ENCODE measurements around the gene GIT1. TPM values are rescaled to one million over a fixed set of nuclear protein-coding genes. Genes with fewer than 3 reads are reported as not detected.

The GIT1 gene
- total RNA-seq, 2 experiments from 2014 or later = 60.5 to 74.1 TPM

DNA sequence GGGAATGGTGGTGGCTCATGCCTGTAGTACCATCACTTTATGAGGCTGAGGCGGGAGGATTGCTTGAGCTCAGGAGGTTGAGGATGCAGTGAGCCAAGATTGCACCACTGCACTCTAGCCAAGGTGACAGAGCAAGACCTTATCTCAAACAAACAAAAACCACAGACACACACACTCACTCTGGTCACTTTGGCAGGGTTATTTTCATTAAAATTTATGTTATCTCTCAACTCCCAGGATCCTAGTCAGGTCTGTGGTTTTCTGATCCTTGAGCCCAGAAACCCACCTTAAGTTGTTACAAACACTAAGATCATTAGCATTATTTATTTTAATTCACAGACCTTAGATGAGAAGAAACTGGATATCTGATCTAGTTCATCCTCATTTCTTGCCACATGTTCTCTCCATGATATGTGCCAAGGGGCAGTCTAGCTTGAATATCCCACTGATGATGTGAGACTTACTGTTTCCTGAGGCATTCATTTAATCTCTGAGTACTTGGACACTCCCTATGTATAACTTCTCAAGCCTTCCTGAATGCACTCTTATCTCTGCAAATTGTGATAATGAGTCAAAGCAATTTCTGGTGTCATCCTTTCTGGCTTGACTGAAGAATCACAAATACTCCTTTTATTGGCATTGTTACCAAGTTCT is 32.2 kb downstream of the GIT1 start:
- peaks cover 14% of the 10 kb centered on the region for H3K4me1 Mint-ChIP-seq
- ATAC-seq (no peak), DNase-seq (no peak)
- no peaks in the 10 kb centered on the region for H3K27me3 Mint-ChIP-seq
- intact Hi-C loops (cut with DNase I, micrococcal nuclease) = no loop called here
- POLR2A ChIA-PET = interaction anchor here (0.6 kb wide), 1 partner anchor 28 kb away, joined by 3 read pairs; no protein-coding TSS in a partner anchor
- CTCF ChIA-PET = interaction anchor here (0.9 kb wide), 1 partner anchor 187 kb away, joined by 5 read pairs; no protein-coding TSS in a partner anchor
- H3K36me3 Mint-ChIP-seq (ENCODE audit: low read depth) = peaks cover 6% of the 10 kb centered on the region
- H3K9me3 Mint-ChIP-seq (ENCODE audit: low read depth) = no peaks in the 10 kb centered on the region
- H3K4me3 Mint-ChIP-seq = no peak overlapping the region
- H3K27ac Mint-ChIP-seq = no peak overlapping the region

DNA sequence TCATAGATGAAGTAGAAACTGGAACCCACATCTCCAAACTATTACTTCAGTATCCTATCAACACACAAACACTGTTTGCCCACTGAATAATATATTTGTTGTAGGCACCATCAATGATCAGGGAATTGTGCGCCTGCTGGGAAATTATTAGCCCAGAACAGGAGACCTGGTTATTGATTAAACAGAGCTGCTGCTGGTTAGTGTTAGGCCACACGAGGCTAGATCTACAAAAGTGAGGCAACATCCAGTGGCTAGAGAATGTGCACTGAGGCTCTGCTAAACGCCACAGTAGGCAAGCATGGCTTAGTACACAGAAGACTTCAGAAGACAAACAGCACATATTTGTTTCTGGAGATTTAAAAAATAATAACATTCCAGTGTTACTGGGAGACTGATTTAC is 33.6 kb downstream of the GIT1 start:
- H3K9me3 Mint-ChIP-seq (ENCODE audit: low read depth) = no peaks in the 10 kb centered on the region
- intact Hi-C loops (cut with DNase I, micrococcal nuclease) = no loop called here
- no peak overlapping the region for H3K4me3 Mint-ChIP-seq
- POLR2A ChIA-PET = no interaction called here
- DNase-seq (no peak), ATAC-seq (no peak)
- H3K36me3 Mint-ChIP-seq (ENCODE audit: low read depth) = no peaks in the 10 kb centered on the region
- H3K27ac Mint-ChIP-seq = no peak overlapping the region
- H3K27me3 Mint-ChIP-seq = no peaks in the 10 kb centered on the region
- CTCF ChIA-PET = no interaction called here
- H3K4me1 Mint-ChIP-seq = peaks cover 14% of the 10 kb centered on the region

DNA sequence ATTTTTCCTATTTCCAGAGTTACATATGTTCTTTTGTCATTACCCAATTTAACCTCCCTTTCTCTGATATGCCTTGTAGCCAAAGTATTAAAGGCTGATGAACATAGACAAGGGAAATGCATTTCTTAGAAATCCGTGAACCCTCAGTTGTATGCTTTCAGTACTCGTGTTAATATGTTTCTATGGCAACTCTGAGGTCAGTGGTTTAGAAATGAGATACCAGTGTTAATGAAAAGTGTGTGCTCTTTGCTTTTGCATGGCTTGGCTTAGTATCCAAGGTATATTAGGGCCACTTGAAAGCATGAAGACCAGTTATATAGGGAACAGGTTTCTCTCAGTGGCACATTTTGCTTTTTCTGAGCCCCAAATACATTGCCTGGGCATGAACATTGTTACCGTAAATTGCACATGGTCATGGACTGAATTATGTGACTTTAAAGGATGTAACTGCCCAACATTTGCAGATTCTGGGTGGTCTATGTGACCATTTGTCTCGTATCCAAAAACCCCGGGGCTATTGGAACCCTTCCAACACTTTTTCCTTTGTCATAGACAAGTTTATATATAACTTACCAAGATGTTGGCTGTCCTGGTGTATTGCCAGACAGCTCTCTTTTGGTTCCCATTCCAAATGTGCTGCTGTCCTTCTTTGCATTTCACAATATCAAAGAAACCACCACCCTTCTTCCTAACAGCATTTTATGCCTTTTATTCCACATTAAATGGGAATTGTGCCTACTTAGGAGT is 40.1 kb downstream of the GIT1 start:
- ChIA-PET CTCF (interaction anchor here (1.1 to 1.9 kb wide), 2 partner anchors 12 to 22 kb away, joined by 3 to 10 read pairs; no protein-coding TSS in a partner anchor), POLR2A (no interaction called here)
- no peak overlapping the region for H3K4me3 Mint-ChIP-seq
- ATAC-seq (peak; percentile 36), DNase-seq (no peak)
- no peak overlapping the region for H3K27ac Mint-ChIP-seq
- H3K27me3 Mint-ChIP-seq = no peaks in the 10 kb centered on the region
- no peaks in the 10 kb centered on the region for H3K9me3 Mint-ChIP-seq (ENCODE audit: low read depth)
- intact Hi-C loops (cut with DNase I, micrococcal nuclease) = no loop called here
- peaks cover 2% of the 10 kb centered on the region for H3K36me3 Mint-ChIP-seq (ENCODE audit: low read depth)
- no peaks in the 10 kb centered on the region for H3K4me1 Mint-ChIP-seq

GRCh38 chr17:29546830-29547229 is 42.6 kb downstream of the GIT1 start:
- no peak overlapping the region for H3K4me3 Mint-ChIP-seq
- ChIA-PET CTCF (interaction anchor here (2.4 kb wide), 1 partner anchor 10 kb away, joined by 8 read pairs; no protein-coding TSS in a partner anchor), POLR2A (no interaction called here)
- H3K36me3 Mint-ChIP-seq (ENCODE audit: low read depth) = peaks cover 16% of the 10 kb centered on the region
- no peaks in the 10 kb centered on the region for H3K9me3 Mint-ChIP-seq (ENCODE audit: low read depth)
- ATAC-seq (no peak), DNase-seq (no peak)
- no peaks in the 10 kb centered on the region for H3K4me1 Mint-ChIP-seq
- intact Hi-C loops (cut with DNase I, micrococcal nuclease) = no loop called here
- no peaks in the 10 kb centered on the region for H3K27me3 Mint-ChIP-seq
- no peak overlapping the region for H3K27ac Mint-ChIP-seq

DNA sequence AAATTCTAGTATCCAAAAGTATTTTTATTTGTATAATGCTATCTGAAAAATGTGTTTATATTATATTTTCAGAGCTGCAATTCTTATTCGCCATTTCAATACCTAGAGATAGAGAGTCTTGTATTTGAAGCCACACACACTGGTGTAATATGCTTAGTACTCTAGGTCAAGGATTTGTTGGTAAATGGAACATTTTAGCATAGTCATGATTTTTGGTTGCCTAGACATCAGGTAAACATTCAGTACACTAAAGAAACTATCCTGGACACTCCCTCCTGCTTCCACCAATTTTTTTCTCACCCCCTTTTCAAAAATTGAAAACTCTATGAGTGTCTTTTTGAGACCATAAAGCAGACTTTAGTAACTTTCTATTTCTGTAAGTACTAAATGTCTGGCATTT is 43.4 kb downstream of the GIT1 start:
- H3K27me3 Mint-ChIP-seq = no peaks in the 10 kb centered on the region
- ATAC-seq (no peak), DNase-seq (no peak)
- H3K4me3 Mint-ChIP-seq = no peak overlapping the region
- POLR2A ChIA-PET = no interaction called here
- peaks cover 16% of the 10 kb centered on the region for H3K36me3 Mint-ChIP-seq (ENCODE audit: low read depth)
- no peaks in the 10 kb centered on the region for H3K4me1 Mint-ChIP-seq
- CTCF ChIA-PET = interaction anchor here (1.4 to 2.4 kb wide), 2 partner anchors 9 to 265 kb away, joined by 3 to 8 read pairs; no protein-coding TSS in a partner anchor
- no peak overlapping the region for H3K27ac Mint-ChIP-seq
- H3K9me3 Mint-ChIP-seq (ENCODE audit: low read depth) = no peaks in the 10 kb centered on the region
- intact Hi-C loops (cut with DNase I, micrococcal nuclease) = no loop called here

- intact Hi-C loops (cut with DNase I, micrococcal nuclease) = no loop called here
- Mint-ChIP-seq H3K4me1 (no peaks in the 10 kb centered on the region), H3K9me3 (ENCODE audit: low read depth) (no peaks in the 10 kb centered on the region), H3K36me3 (ENCODE audit: low read depth) (peaks cover 19% of the 10 kb centered on the region), H3K27ac (no peak overlapping the region), H3K4me3 (no peak overlapping the region), H3K27me3 (no peaks in the 10 kb centered on the region)
- POLR2A ChIA-PET = no interaction called here
- CTCF ChIA-PET = interaction anchor here (0.9 kb wide), 1 partner anchor 9 kb away, joined by 3 read pairs; no protein-coding TSS in a partner anchor
- DNase-seq (no peak), ATAC-seq (no peak)
Observed at GRCh38 chr17:29544066-29544465, 45.4 kb downstream of the GIT1 start.

DNA sequence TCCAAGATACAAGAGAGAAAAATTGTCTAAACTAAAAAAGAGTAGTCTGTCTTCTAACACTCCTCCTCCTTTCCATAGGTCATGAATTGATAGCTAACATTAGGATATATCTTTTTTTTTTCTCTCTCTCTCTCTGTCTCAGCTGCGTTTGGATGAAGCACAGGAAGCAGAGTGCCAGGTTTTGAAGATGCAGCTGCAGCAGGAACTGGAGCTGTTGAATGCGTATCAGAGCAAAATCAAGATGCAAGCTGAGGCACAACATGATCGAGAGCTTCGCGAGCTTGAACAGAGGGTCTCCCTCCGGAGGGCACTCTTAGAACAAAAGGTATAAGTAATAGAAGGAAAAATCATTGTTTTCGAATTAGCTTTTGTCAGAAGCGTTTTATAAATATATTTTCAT is 55.5 kb downstream of the GIT1 start:
- H3K27ac Mint-ChIP-seq = no peak overlapping the region
- POLR2A ChIA-PET = no interaction called here
- no peaks in the 10 kb centered on the region for H3K4me1 Mint-ChIP-seq
- no peaks in the 10 kb centered on the region for H3K27me3 Mint-ChIP-seq
- no peak overlapping the region for H3K4me3 Mint-ChIP-seq
- DNase-seq (no peak), ATAC-seq (no peak)
- CTCF ChIA-PET = interaction anchor here (0.6 to 5.1 kb wide), 11 partner anchors 10 to 277 kb away, joined by 3 to 67 read pairs (median 3); partner anchors contain the start of gene ABHD15
- no peaks in the 10 kb centered on the region for H3K9me3 Mint-ChIP-seq (ENCODE audit: low read depth)
- H3K36me3 Mint-ChIP-seq (ENCODE audit: low read depth) = peaks cover 34% of the 10 kb centered on the region
- intact Hi-C loops (cut with DNase I, micrococcal nuclease) = no loop called here

DNA sequence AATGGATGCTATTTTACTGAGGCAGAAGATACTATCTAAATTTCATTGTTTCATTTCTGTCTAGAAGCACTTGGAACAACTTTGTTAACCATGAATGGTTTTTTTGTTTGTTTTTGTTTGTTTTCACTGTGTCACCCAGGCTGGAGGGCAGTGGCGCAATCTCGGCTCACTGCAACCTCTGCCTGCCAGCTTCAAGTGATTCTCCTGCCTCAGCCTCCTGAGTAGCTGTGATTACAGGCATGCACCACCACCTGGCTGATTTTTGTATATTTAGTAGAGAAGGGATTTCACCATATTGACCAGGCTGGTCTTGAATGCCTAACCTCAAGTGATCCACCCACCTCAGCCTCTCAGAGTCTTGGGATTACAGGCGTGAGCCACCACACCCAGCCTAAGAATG is 63.1 kb downstream of the GIT1 start:
- Mint-ChIP-seq H3K9me3 (ENCODE audit: low read depth) (no peaks in the 10 kb centered on the region), H3K27me3 (no peaks in the 10 kb centered on the region), H3K36me3 (ENCODE audit: low read depth) (peaks cover 15% of the 10 kb centered on the region), H3K4me3 (no peak overlapping the region), H3K27ac (no peak overlapping the region), H3K4me1 (peaks cover 1% of the 10 kb centered on the region)
- DNase-seq (no peak), ATAC-seq (no peak)
- ChIA-PET POLR2A (no interaction called here), CTCF (interaction anchor here (1.2 to 1.6 kb wide), 2 partner anchors 23 to 306 kb away, joined by 3 read pairs; no protein-coding TSS in a partner anchor)
- intact Hi-C loops (cut with DNase I, micrococcal nuclease) = no loop called here

GRCh38 chr17:29524692-29525091 is 64.8 kb downstream of the GIT1 start:
- no peak for ATAC-seq
- CTCF ChIA-PET = interaction anchor here (1.0 to 1.5 kb wide), 4 partner anchors 12 to 155 kb away, joined by 3 to 11 read pairs (median 6); partner anchors contain the start of gene TAOK1
- H3K4me1 Mint-ChIP-seq = peaks cover 1% of the 10 kb centered on the region
- no peaks in the 10 kb centered on the region for H3K9me3 Mint-ChIP-seq (ENCODE audit: low read depth)
- H3K27ac Mint-ChIP-seq = peak overlapping the region; percentile 19
- H3K27me3 Mint-ChIP-seq = no peaks in the 10 kb centered on the region
- peaks cover 9% of the 10 kb centered on the region for H3K36me3 Mint-ChIP-seq (ENCODE audit: low read depth)
- POLR2A ChIA-PET = interaction anchor here (0.7 kb wide), 1 partner anchor 255 kb away, joined by 3 read pairs; no protein-coding TSS in a partner anchor
- H3K4me3 Mint-ChIP-seq = no peak overlapping the region
- intact Hi-C loops (cut with DNase I, micrococcal nuclease) = no loop called here
- DNase-seq = no peak

Other genes starting within 250 kb of the GIT1 start
- 10 to 100 TPM; 29.9 to 35.1 TPM for gene TAOK1, start 199.3 kb downstream of the GIT1 start, total RNA-seq
- gene ABHD15, start 22.6 kb downstream of the GIT1 start, total RNA-seq = 1 to 10 TPM; 7.2 to 8.6 TPM
- 10 to 100 TPM; 37.7 to 41.5 TPM for gene TP53I13, start 20.9 kb downstream of the GIT1 start, total RNA-seq
- gene ANKRD13B, start 3.5 kb upstream of the GIT1 start, total RNA-seq = 10 to 100 TPM; 17.3 to 20.2 TPM
- gene CORO6, start 33.3 kb upstream of the GIT1 start, total RNA-seq = 10 to 100 TPM; 13.9 to 14.2 TPM